Breast epithelium (tissue), 4 donors: ENCODE data around the gene LZTS2. TPM values are rescaled to one million over a fixed set of nuclear protein-coding genes. Genes with fewer than 3 reads are reported as not detected.

Experiments
- DNase-seq, 2 donors: peaks; one replicate each; pipeline ENCODE4 v3.0.0-alpha.2; 2019; ENCODE audit warnings: low spot score in 2 of 2
- H3K27ac ChIP-seq, 2 donors: fragments of 200-600 bp; sonication (generic) in 1 of 2; one replicate each; pipeline ENCODE4 v1.5.1; 2016 to 2019; ENCODE audit warnings: mild to moderate bottlenecking in 1 of 2
- H3K27me3 ChIP-seq, 2 donors: fragments of 200-600 bp; sonication (generic) in 1 of 2; one replicate each; pipeline versions ENCODE4 v1.5.1 to v1.6.0; 2017 to 2019; ENCODE audit warnings: control low read depth in 1 of 2, mild to moderate bottlenecking in 1 of 2
- H3K36me3 ChIP-seq: fragments of 200-600 bp; one replicate; pipeline ENCODE4 v1.5.1; 2019
- H3K4me1 ChIP-seq, 2 donors: fragments of 200-600 bp; sonication (generic); one replicate each; pipeline ENCODE4 v1.5.1; 2016 to 2019; ENCODE audit warnings: control low read depth in 1 of 2
- H3K4me3 ChIP-seq, 3 donors: fragments of 200-600 bp; sonication (generic); 1 replicate in 2 of 3; 2 replicates in 1 of 3; pipeline ENCODE4 v1.5.1; 2016 to 2019; ENCODE audit warnings: mild to moderate bottlenecking in 3 of 3, moderate library complexity in 2 of 3
- H3K9me3 ChIP-seq, 2 donors: fragments of 200-600 bp; sonication (generic) in 1 of 2; one replicate each; pipeline ENCODE4 v1.5.1; 2016 to 2019; ENCODE audit warnings: control low read depth in 1 of 2
- CTCF ChIP-seq, 3 donors: fragments of 450-650 bp; IDR thresholded peaks; one replicate each; pipeline ENCODE4 v1.5.1; 2016 to 2017; ENCODE audit warnings: antibody characterized with exemption in 3 of 3, mild to moderate bottlenecking in 3 of 3, moderate library complexity in 3 of 3
- POLR2A ChIP-seq: fragments of 450-650 bp; IDR thresholded peaks from one replicate; pipeline ENCODE4 v1.6.1; 2016; ENCODE audit warnings: antibody characterized with exemption, mild to moderate bottlenecking, moderate library complexity
- POLR2AphosphoS5 ChIP-seq, 3 donors: sonication (generic); formaldehyde crosslinking; IDR thresholded peaks; one replicate each; pipeline ENCODE4 v1.6.1; 2017; ENCODE audit warnings: antibody characterized with exemption in 3 of 3
- intact Hi-C: fragments of 100-400 bp; cut with DNase I; formaldehyde crosslinking; loops from one replicate; pipeline ENCODE4 v1.15.1; 2023; ENCODE audit warnings: low total_unique reads
- total RNA-seq, 3 donors: library from RNA; depleted of rRNA; stranded (reverse); fragments of >200 nt; gene quantifications; one replicate each; pipeline ENCODE4 v1.1.0, GENCODE V29; 2016

The LZTS2 gene
- total RNA-seq, 3 donors from 2014 or later: 44.0 to 67.5 (median 61.3) TPM

DNA sequence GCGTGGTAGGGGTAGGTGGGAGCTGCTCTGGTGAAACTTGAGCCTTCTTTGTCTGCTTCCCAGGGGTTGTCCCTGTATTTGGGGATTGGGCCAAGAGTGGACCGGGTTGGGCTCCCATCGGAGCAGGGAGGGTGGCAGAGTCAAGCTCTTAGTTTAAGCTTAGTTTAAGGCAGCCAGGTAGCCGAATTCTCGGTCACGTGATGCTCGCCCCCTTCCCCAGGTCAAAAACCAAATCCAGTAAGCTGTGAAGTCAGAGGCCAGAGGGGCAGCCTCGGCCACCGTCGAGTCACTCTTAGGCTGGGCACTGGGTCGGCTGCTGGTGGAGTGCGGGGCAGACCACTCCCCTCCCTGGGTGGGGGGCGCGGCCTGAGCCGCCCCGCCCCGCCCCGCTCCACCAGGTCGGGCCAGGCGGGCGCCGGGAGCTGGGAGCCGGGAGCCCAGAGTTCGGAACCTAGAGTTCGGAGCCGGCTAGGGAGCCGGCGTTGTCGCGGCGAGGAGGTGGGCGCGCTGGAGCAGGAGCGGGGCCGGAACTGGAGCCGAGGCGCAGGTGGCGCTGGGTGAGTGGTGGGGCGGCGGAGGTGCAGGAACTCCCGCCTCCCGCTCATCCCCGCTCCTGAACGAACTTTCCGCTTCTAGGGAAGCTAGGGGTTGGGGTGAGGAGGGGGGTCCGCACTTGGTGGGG lies 2.8 kb upstream of the LZTS2 start:
- Histone ChIP-seq H3K27ac (peak overlapping the region; percentile 97 to 100), H3K9me3 (no peaks in the 10 kb centered on the region), H3K27me3 (no peaks in the 10 kb centered on the region), H3K4me3 (peak overlapping the region; percentile 59 to 92 (median 80)), H3K36me3 (no peaks in the 10 kb centered on the region), H3K4me1 (peaks cover 8 to 10% of the 10 kb centered on the region in 2 donors)
- DNase-seq: no peak
- TF ChIP-seq CTCF (IDR thresholded peaks at IDR 0.05) (no peak), POLR2A (no peak), POLR2AphosphoS5 (IDR thresholded peaks at IDR 0.05) (no peak)
- intact Hi-C loops: no loop called here

DNA sequence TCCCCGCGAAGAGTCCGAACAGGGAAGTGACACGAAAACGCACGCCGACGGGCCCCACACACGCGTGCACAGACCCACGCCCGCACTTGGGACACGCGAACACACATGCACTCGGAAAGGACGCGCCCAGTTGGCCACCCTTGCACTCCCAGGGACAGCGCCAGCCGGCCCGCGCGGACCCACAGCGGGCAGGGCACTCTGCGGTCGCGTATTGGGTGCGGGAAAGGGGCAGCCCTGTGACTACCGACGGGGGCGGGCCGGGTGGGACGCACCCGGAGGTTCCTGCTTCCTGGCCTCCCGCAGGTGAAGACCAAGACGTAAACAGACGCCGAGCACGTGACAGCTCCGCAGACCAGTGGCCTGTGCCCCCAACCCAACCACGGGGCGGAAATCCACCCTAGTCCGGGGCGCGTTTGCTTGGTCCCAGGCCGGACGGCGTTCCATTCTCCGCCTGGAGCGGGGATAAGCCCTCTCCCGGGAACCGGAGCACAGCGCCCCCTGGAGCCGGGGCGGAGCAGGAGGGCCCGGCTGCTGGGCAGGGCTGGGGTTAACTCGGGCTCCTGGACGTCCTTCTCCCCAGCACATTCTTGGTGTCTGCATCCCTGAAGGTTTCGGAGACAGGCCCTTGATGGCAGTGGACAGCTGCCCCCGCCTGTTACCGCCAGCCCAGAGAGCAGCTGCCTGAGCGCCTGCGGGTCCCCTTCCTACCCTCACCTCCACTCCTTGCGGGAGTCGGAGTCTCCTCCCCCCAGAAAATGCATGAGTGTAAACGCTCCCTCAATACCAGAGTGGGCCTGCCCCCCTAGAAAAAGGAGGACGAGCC lies 2.0 kb upstream of the LZTS2 start:
- Histone ChIP-seq H3K27ac (peak overlapping the region; percentile 97 to 100), H3K27me3 (no peaks in the 10 kb centered on the region), H3K9me3 (no peaks in the 10 kb centered on the region), H3K36me3 (no peaks in the 10 kb centered on the region), H3K4me1 (peaks cover 12 to 13% of the 10 kb centered on the region in 2 donors), H3K4me3 (peak overlapping the region; percentile 59 to 92 (median 80))
- peak; percentile 57 to 82 for DNase-seq
- TF ChIP-seq POLR2A: no peak
- TF ChIP-seq CTCF (IDR thresholded peaks at IDR 0.05): peak; percentile 80 to 92 (median 89)
- intact Hi-C loops: no loop called here

GRCh38 chr10:100998183-100998990 lies 1.2 kb upstream of the LZTS2 start:
- peak; percentile 80 to 87 for DNase-seq
- Histone ChIP-seq H3K4me1 (peaks cover 12 to 13% of the 10 kb centered on the region in 2 donors), H3K9me3 (no peaks in the 10 kb centered on the region), H3K36me3 (no peaks in the 10 kb centered on the region), H3K27me3 (no peaks in the 10 kb centered on the region), H3K27ac (peak overlapping the region; percentile 97 to 100), H3K4me3 (peak overlapping the region; percentile 59 to 92 (median 80))
- intact Hi-C loops: no loop called here
- TF ChIP-seq POLR2A (no peak), CTCF (IDR thresholded peaks at IDR 0.05) (no peak), POLR2AphosphoS5 (IDR thresholded peaks at IDR 0.05) (no peak)

DNA sequence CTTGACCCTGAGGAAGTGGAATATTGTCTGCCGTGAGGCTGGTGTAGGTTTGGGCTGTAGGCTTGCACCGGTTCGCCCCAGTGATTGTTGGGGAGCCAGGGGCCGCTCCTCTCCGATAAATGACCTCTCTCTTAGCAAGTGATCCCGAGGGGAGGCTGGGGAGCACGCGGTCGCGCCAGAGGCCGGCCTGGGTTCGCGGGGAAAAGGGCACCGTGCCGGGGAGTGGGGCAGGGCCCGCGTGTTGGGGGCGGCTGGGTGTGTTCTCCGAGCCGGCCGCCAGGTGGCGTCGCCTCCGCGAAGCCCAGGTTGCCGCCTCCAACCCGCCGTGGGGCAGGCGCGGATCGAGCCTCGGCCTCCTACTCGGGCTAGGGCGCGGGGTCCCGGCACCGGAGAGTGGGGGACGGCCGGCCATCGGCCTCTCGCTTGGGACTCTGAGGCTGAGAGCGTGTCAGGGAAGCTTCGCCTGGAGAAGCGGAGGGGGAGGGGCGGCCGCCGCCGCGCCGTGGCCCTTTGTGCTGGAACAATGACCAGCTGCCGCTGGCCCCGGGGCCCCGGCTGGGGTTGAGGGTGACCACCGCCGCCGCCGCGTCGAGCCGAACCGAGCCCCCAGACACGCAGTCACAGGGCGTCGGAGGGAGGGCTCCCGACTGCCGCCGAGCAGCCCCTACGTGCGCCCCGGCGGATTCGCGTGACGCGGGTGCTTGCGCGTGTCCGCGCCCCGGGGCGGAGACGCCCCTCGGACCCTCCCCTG lies 442 bp upstream of the LZTS2 start:
- DNase-seq: peak; percentile 62 to 86
- H3K36me3 ChIP-seq: no peaks in the 10 kb centered on the region
- TF ChIP-seq POLR2AphosphoS5 (IDR thresholded peaks at IDR 0.05) (peak; percentile 69 to 85 (median 72)), POLR2A (peak; percentile 77), CTCF (IDR thresholded peaks at IDR 0.05) (peak; percentile 96 to 97 (median 97))
- no peaks in the 10 kb centered on the region for H3K9me3 ChIP-seq
- peaks cover 12 to 13% of the 10 kb centered on the region in 2 donors for H3K4me1 ChIP-seq
- intact Hi-C loops: no loop called here
- peak overlapping the region; percentile 59 to 92 (median 80) for H3K4me3 ChIP-seq
- peak overlapping the region; percentile 97 to 100 for H3K27ac ChIP-seq
- H3K27me3 ChIP-seq: no peaks in the 10 kb centered on the region
